Umbilical cord (tissue), 2 donors: ENCODE measurements around the gene MROH8. TPM values are rescaled to one million over a fixed set of nuclear protein-coding genes. Genes with fewer than 3 reads are reported as not detected.

Experiments used
- DNase-seq: peaks from one replicate; pipeline ENCODE4 v3.0.0-alpha.2; 2015; ENCODE audit warnings: low spot score
- total RNA-seq: library from RNA; depleted of rRNA; stranded (reverse); fragments of >200 nt; gene quantifications from one replicate; pipeline ENCODE4 v1.2.3, GENCODE V29; 2014; ENCODE audit warnings: low replicate concordance; ENCODE audit not compliant: insufficient read depth

MROH8 gene
- total RNA-seq, result 2.4 TPM

DNA sequence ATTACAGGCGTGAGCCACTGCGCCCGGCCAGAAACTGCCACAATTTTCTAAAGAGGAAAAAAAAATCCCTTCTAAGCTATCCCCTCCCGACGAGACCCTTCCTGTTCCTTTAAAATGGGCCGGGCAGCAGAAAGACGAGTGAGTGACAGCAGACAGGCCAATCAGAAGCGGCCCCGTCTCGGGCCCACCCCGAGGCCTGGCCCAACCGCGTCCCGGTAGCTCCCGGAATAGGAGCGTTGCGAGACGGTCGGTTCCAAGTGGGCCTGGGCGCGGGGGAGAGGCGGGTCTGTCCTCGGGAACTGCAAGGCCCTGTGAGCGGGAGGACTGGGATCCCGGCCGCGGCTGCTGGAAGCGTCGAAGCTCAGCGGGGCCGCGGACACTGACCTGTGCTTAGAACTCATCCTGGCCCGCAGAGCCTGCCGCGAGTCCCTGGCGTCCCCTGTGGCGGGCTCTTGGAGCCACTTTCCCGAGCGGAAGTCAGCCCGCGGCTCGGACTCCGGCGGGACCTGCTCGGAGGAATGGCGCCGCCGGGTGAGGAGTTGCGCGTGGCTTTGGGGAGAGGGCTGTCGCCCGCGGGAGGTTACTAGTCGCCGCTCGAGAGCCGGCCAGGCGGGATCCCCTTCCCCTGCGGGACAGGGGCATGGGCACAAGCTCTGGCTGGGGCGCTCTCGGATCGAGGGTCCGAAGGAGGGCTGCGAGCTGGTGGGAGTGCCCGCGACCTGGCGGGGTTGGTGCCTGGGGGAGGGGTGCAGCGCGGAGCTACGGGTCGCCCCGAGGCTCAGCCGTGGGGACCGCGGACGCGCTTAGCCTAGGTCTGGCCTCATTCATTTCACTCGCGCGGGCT lies at the start of gene MROH8, which contains the start of gene RPN2:
Gene MROH8 (minus strand): TSS at position 710 of the 844 bp plus-strand sequence.
Gene RPN2 (plus strand): TSS at position 492 of the 844 bp plus-strand sequence. CDS start 27 bp downstream, at position 519.
- peak; percentile 99 for DNase-seq

- no peak for DNase-seq
These were observed 49.3 kb upstream of the MROH8 start for GRCh38 chr20:37228656-37229055.

DNA sequence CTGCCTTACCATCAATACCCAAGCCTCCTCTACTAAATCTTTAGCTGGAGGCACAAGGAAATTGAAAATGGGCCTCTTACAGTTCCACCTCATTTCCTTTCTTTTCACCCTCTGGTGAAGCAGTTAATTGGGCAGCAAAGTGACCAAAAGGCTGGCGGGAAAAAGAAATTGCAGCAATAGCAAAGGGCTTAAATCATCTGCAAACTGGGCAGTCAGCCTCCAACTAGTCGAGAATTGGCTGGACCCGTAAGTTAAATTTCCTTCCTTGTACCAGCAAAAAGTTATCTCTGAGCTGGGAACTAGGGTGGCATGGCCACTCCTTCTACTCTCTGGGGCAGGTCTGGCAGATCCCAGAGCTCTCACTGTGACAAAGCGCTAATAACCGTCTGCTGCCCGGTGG lies 48.7 kb upstream of the MROH8 start:
- DNase-seq, result no peak

DNA sequence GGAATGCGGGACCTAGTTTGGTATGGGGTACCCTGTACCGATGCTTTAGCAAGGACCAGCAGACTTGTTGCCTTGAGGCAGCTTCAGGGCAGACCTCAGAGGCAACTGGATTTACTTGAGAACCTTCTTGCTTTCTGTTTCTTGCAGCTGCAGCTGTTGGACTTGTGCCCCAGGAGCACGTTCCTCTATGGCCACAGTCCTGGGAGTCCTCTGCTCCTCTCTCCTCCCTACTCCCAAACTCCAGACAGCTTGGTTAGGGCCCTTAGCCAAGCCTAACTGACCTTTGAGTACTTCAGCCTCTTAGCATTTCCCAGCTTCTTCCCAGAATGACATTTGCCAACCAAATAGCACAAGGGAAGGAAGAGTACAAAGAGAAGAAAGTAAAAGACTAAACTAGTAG lies 47.5 kb upstream of the MROH8 start:
- no peak for DNase-seq

DNA sequence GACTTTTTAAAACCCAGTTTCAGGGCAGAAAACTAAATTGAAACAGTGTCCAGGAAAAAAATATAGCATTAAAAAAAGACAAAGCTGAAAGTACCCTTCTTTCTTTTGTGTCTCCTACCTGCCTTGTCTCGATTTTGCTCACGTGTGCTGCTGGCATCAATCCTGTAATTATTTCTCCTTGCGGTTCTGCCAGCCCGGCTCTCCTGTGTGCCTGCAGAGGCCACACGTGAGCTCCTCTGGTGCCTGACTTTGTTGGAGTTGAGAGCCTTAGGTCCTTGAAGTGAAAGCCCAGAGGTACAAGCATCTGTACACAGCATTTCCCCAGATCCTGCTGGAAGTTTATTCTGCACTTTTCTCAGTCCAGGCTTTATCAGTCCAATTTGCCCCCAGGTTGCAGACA lies 45.8 kb upstream of the MROH8 start:
- no peak for DNase-seq

GRCh38 chr20:37223053-37223452 lies 43.7 kb upstream of the MROH8 start:
- DNase-seq, result peak; percentile 87

- no peak for DNase-seq
These were observed 42.7 kb upstream of the MROH8 start for GRCh38 chr20:37222086-37222485.

GRCh38 chr20:37220731-37221130 lies 41.4 kb upstream of the MROH8 start:
- DNase-seq, result peak; percentile 74

DNA sequence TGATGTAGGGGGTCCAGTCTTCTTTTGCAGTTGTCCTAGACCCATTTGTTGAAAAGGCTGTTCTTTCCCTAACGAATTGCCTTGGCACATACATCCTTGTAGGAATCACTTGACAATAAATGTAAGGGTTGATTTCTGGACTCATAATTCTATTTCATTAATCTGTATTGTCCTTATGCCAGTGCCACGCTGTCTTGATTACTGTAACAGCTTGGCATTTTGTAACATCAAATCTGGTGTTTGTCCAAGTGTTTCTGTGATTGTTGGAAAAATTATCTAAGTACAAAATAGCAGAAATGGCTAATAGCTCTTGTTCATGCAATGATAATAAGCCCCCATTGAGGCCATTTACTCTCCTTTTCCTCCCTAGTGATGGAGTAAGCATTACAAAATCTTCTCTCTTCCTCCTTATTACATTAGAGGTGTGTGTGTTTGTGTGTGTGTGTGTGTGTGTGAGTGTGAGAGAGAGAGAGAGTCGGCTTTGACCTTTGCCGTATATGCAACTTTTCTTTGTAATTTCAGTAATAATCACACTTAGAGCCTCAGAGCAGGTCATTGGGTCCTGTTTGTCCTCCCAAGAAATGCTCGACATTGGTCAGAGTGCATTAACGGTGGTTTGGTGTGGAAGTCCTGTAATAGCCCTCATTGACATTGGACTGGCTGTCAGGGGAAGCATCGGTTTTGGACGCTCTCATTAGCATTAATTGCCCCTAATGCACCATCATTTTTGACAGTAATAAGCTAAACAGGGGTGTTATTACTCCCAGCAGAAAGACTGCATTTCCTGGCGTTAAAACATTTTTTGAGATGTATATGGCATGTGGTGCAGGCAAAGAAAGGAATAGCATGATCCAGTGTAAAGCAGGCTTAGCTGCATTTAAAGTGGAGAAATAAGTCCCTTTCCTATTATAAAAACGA lies 40.7 kb upstream of the MROH8 start:
- DNase-seq, result no peak

GRCh38 chr20:37218976-37219375 lies 39.6 kb upstream of the MROH8 start:
- DNase-seq, result no peak

DNA sequence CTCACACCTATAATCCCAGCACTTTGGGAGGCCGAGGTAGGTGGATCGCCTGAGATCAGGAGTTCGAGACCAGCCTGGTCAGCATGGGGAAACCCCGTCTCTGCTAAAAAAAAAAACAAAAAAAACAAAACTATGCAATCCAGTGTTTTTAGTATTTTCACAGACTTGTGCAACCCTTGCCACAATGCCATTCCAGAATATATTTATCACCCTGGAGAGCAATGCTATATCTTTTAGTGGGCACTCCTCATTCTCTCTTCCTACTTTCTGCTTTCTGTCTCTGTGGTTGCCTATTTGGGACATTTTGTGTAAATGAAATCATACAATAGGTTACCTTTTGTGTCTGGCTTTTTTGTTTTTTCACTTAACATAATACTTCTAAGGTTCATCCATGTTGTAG lies 39.1 kb upstream of the MROH8 start:
- DNase-seq, result no peak

- DNase-seq, result no peak
These were observed 30.4 kb upstream of the MROH8 start for GRCh38 chr20:37209661-37210314.

- DNase-seq, result no peak
These were observed 29.8 kb upstream of the MROH8 start for GRCh38 chr20:37209193-37209592.

GRCh38 chr20:37207171-37207570 lies 27.8 kb upstream of the MROH8 start:
- no peak for DNase-seq

DNA sequence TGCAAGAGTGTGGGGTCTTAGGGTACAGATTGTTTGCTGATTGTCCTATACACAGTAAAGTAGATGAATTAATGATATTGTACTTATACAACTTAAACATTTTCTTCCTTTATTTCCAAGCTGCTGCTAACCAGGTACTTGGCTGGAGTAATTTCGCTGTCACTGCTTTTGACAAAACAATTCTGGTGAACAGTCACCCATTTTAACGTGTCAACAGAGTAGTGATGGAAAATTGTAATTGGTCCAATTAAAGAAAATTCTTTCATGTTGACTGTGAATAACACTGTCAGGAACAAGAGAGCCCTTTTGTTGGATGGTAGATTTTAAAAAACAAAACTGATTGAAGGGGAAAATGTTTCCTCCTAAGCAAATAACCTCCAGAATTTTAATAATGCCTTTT lies 26.4 kb upstream of the MROH8 start:
- no peak for DNase-seq

GRCh38 chr20:37205130-37205529 lies 25.8 kb upstream of the MROH8 start:
- no peak for DNase-seq

- DNase-seq, result no peak
These were observed 24.7 kb upstream of the MROH8 start for GRCh38 chr20:37204056-37204455.

GRCh38 chr20:37202267-37202943 lies 23.1 kb upstream of the MROH8 start:
- peak; percentile 88 for DNase-seq

GRCh38 chr20:37201827-37202162 lies 22.4 kb upstream of the MROH8 start:
- no peak for DNase-seq

DNA sequence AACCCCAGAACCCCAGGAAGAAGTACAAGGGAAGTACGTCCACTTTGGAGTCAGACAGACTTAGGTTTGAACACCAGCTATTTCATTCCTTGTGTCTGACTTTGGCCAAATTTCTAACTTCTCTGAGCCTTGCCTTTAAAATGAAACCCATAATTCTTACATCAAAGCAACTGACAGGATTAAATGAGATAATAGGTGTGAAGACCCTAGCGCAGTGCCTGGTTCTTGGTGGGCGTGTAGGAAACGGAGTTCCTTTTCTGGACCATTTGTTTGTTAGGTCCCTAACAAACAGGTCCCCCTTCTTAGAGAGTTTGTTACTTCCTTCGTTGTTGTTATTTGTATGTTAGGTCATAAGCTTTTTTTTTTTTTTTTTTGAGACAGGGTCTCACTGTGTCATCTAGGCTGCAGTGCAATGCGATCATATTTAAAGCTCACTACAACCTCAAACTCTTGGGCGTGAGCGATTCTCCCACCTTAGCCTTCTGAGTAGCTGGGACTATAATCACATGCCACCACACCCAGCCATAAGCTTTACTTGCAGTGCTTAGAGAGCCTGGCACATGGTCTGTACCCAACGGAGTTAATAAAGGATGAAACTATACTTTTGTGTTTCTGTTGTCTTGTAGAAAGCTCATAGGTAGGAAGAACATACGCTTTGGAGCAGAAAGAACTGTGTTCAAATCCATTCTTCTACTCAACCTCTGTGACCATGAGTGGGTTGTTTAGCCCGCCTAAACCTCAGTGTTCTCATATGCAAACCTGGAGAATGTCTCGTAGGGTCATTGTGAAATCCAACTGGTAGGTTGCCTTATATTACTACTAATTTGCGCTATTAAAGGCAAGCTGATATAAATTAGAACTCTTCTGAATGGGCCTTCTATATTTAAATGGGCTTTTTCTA lies 21.8 kb upstream of the MROH8 start:
- no peak for DNase-seq
